Type B pancreatic cell (in vitro differentiated cells): ENCODE results near the gene CCNG1. TPM values are rescaled to one million over a fixed set of nuclear protein-coding genes. Genes with fewer than 3 reads are reported as not detected.

ENCODE experiments used
- DNase-seq: peaks from one replicate; pipeline ENCODE4 v3.0.0; 2021; ENCODE audit warnings: mixed read lengths; ENCODE audit not compliant: unreplicated experiment; ENCODE audit errors: extremely low spot score
- H3K27ac Mint-ChIP-seq: 2 replicates; pipeline ENCODE4 v1.8.0; 2021; ENCODE audit warnings: mild to moderate bottlenecking, mixed read lengths
- H3K27me3 Mint-ChIP-seq: 2 replicates; pipeline ENCODE4 v1.8.0; 2021; ENCODE audit warnings: mixed read lengths
- H3K36me3 Mint-ChIP-seq: 2 replicates; pipeline ENCODE4 v1.8.0; 2021; ENCODE audit warnings: mixed read lengths
- H3K4me1 Mint-ChIP-seq: one replicate; pipeline ENCODE4 v1.8.0; 2021; ENCODE audit warnings: mixed read lengths; ENCODE audit not compliant: unreplicated experiment
- H3K4me3 Mint-ChIP-seq: 2 replicates; pipeline ENCODE4 v1.8.0; 2021; ENCODE audit warnings: mild to moderate bottlenecking, mixed read lengths
- H3K9me3 Mint-ChIP-seq: 2 replicates; pipeline ENCODE4 v1.8.0; 2021; ENCODE audit warnings: mixed read lengths
- CTCF ChIP-seq: fragments of 200-600 bp; sonication (generic); conservative IDR thresholded peaks from 2 replicates; pipeline ENCODE4 v1.5.0; 2021; ENCODE audit warnings: antibody characterized with exemption, mild to moderate bottlenecking
- total RNA-seq: library from RNA; stranded (reverse); gene quantifications from 2 replicates; pipeline ENCODE4 v1.2.1, GENCODE V29; 2021; ENCODE audit warnings: low replicate concordance

Gene CCNG1
- total RNA-seq, 1 donor from 2014 or later = 214 TPM

DNA sequence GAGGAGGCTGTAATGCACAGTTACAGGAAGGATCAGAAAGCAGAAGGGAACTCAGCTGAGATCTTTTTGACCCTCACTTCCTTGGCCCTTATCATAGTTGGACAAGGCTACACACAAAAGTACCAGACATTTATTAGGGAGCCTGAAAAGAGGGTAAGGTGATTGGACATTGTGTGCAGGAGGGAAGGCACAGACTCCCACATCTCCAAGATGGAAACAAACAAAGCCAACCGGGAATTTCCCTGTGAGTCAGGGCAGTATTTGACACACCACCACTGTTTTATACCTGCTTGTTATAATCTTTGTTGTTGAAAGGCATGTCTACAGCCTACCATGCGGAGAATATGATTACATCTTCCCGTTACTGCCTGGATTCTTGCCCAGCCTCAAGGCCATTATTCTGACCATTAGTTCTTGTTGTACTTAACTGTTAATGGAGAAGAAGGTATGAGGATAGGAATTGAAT, 3.0 kb upstream of the CCNG1 start:
- Mint-ChIP-seq H3K4me1 (peaks cover 26% of the 10 kb centered on the region), H3K9me3 (no peaks in the 10 kb centered on the region), H3K27me3 (no peaks in the 10 kb centered on the region), H3K36me3 (peaks cover 9% of the 10 kb centered on the region), H3K4me3 (no peak overlapping the region), H3K27ac (peak overlapping the region; percentile 51)
- DNase-seq = no peak
- no peak for TF ChIP-seq CTCF

GRCh38 chr5:163436515-163436914, 880 bp upstream of the CCNG1 start:
- Mint-ChIP-seq H3K27ac (peak overlapping the region; percentile 85), H3K9me3 (no peaks in the 10 kb centered on the region), H3K4me3 (peak overlapping the region; percentile 97), H3K4me1 (peaks cover 41% of the 10 kb centered on the region), H3K36me3 (peaks cover 22% of the 10 kb centered on the region), H3K27me3 (no peaks in the 10 kb centered on the region)
- no peak for TF ChIP-seq CTCF
- DNase-seq = no peak

DNA sequence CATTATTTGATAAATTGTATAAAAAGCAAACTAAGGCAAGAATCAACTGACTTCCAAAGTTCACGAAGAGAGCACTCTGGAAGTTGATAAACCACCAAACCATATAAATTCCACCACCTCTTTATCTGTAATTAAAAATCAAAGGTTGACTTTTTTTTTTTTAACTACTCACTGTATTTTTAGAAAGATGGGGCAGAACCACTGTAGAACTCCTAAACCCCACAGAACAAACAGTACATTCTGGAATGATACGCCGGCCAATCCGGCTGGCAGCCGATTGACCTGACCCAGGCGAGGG, 435 bp upstream of the CCNG1 start:
- H3K9me3 Mint-ChIP-seq = no peaks in the 10 kb centered on the region
- H3K4me1 Mint-ChIP-seq = peaks cover 41% of the 10 kb centered on the region
- peak overlapping the region; percentile 85 for H3K27ac Mint-ChIP-seq
- peak overlapping the region; percentile 97 for H3K4me3 Mint-ChIP-seq
- no peak for TF ChIP-seq CTCF
- peaks cover 23% of the 10 kb centered on the region for H3K36me3 Mint-ChIP-seq
- no peak for DNase-seq
- H3K27me3 Mint-ChIP-seq = no peaks in the 10 kb centered on the region

DNA sequence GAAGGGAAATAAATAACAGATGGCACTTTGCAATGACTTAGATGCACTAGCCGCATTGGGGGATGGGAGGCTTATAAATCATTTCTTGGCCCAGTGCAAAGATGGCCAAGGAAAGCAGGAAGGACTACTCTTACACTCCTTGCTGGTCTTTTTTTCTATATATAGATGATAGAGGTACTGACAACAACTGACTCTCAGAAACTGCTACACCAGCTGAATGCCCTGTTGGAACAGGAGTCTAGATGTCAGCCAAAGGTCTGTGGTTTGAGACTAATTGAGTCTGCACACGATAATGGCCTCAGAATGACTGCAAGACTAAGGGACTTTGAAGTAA, 1.7 kb downstream of the CCNG1 start:
- Mint-ChIP-seq H3K4me3 (peak overlapping the region; percentile 97), H3K9me3 (no peaks in the 10 kb centered on the region), H3K27ac (peak overlapping the region; percentile 85), H3K27me3 (no peaks in the 10 kb centered on the region), H3K36me3 (peaks cover 31% of the 10 kb centered on the region), H3K4me1 (peaks cover 41% of the 10 kb centered on the region)
- no peak for TF ChIP-seq CTCF
- no peak for DNase-seq

DNA sequence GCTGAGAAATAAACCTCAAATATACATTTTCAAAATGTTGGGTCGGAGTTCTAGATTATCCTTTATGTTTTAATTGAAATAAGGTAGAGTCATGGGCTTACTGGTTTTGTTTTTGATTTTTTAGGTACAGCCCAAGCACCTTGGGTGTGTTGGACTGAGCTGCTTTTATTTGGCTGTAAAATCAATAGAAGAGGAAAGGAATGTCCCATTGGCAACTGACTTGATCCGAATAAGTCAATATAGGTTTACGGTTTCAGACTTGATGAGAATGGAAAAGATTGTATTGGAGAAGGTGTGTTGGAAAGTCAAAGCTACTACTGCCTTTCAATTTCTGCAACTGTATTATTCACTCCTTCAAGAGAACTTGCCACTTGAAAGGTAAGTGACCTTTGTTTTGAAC, 3.6 kb downstream of the CCNG1 start:
- Mint-ChIP-seq H3K36me3 (peaks cover 36% of the 10 kb centered on the region), H3K27ac (no peak overlapping the region), H3K9me3 (no peaks in the 10 kb centered on the region), H3K4me1 (peaks cover 34% of the 10 kb centered on the region), H3K4me3 (peak overlapping the region; percentile 38), H3K27me3 (no peaks in the 10 kb centered on the region)
- DNase-seq = no peak
- TF ChIP-seq CTCF = no peak

GRCh38 chr5:163444526-163444925, 7.1 kb downstream of the CCNG1 start:
- Mint-ChIP-seq H3K27me3 (no peaks in the 10 kb centered on the region), H3K27ac (no peak overlapping the region), H3K9me3 (no peaks in the 10 kb centered on the region), H3K4me3 (no peak overlapping the region), H3K36me3 (peaks cover 49% of the 10 kb centered on the region), H3K4me1 (peaks cover 16% of the 10 kb centered on the region)
- no peak for DNase-seq
- TF ChIP-seq CTCF = no peak
